GM19351 (cell line): ENCODE measurements around the gene USO1.

Source experiments
- ATAC-seq: cut with Tn5 transposase; IDR thresholded peaks from one replicate; pipeline ENCODE4 v1.9.1; 2021; ENCODE audit warnings: mild to moderate bottlenecking, moderate library complexity; ENCODE audit not compliant: unreplicated experiment

Gene USO1

GRCh38 chr4:75834095-75834771 is 109.9 kb downstream of the USO1 start:
- no peak for ATAC-seq

GRCh38 chr4:75834772-75835154 is 110.4 kb downstream of the USO1 start:
- ATAC-seq = no peak

- no peak for ATAC-seq
Observed at GRCh38 chr4:75841641-75842520, 117.5 kb downstream of the USO1 start.

- ATAC-seq = no peak
Observed at GRCh38 chr4:75843596-75843995, 119.2 kb downstream of the USO1 start.

- ATAC-seq = no peak
Observed at GRCh38 chr4:75844151-75844662, 119.8 kb downstream of the USO1 start.

GRCh38 chr4:75845992-75846391 is 121.6 kb downstream of the USO1 start:
- no peak for ATAC-seq

GRCh38 chr4:75848171-75848760 is 123.9 kb downstream of the USO1 start:
- ATAC-seq = peak; percentile 94

- ATAC-seq = no peak
Observed at GRCh38 chr4:75848891-75849290, 124.5 kb downstream of the USO1 start.

GRCh38 chr4:75849461-75849860 is 125.1 kb downstream of the USO1 start:
- ATAC-seq = no peak

- ATAC-seq = no peak
Observed at GRCh38 chr4:75858721-75859120, 134.3 kb downstream of the USO1 start.

GRCh38 chr4:75860606-75861005 is 136.2 kb downstream of the USO1 start:
- no peak for ATAC-seq
